Measurements from ENCODE around the gene UBE2F.
A peak's percentile ranks its signal among the peaks of the same experiment; 100 is the strongest.

UBE2F gene

GRCh38 chr2:237966565-237967462 is at the start of gene UBE2F:
Gene UBE2F, plus strand, starts transcription at chr2:237967014. Its CDS starts 6,094 bp downstream, at chr2:237973108.
- peak; percentile 98 for DNase-seq

GRCh38 chr2:237917696-237918374 is 49.0 kb upstream of the UBE2F start:
- no peak for DNase-seq

- DNase-seq = no peak
These were observed 47.2 kb upstream of the UBE2F start for GRCh38 chr2:237919593-237919992.

GRCh38 chr2:237920673-237921072 is 46.1 kb upstream of the UBE2F start:
- no peak for DNase-seq

GRCh38 chr2:237921967-237922492 is 44.8 kb upstream of the UBE2F start:
- DNase-seq = no peak

- peak; percentile 26 for DNase-seq
These were observed 44.0 kb upstream of the UBE2F start for GRCh38 chr2:237922641-237923361.

GRCh38 chr2:237923481-237924163 is 43.2 kb upstream of the UBE2F start:
- peak; percentile 84 for DNase-seq

GRCh38 chr2:237924164-237924534 is 42.7 kb upstream of the UBE2F start:
- no peak for DNase-seq

- DNase-seq = no peak
These were observed 39.7 kb upstream of the UBE2F start for GRCh38 chr2:237927135-237927534.

- no peak for DNase-seq
These were observed 38.8 kb upstream of the UBE2F start for GRCh38 chr2:237927986-237928385.

GRCh38 chr2:237929979-237930378 is 36.8 kb upstream of the UBE2F start:
- no peak for DNase-seq

GRCh38 chr2:237931205-237931721 is 35.6 kb upstream of the UBE2F start:
- no peak for DNase-seq

- DNase-seq = no peak
These were observed 34.1 kb upstream of the UBE2F start for GRCh38 chr2:237932731-237933131.

- DNase-seq = no peak
These were observed 32.6 kb upstream of the UBE2F start for GRCh38 chr2:237934186-237934585.

GRCh38 chr2:237935740-237936452 is 30.9 kb upstream of the UBE2F start:
- no peak for DNase-seq

- no peak for DNase-seq
These were observed 27.6 kb upstream of the UBE2F start for GRCh38 chr2:237939251-237939650.

- no peak for DNase-seq
These were observed 26.0 kb upstream of the UBE2F start for GRCh38 chr2:237940828-237941227.

- no peak for DNase-seq
These were observed 25.6 kb upstream of the UBE2F start for GRCh38 chr2:237941239-237941638.

GRCh38 chr2:237942513-237942899 is 24.3 kb upstream of the UBE2F start:
- no peak for DNase-seq

GRCh38 chr2:237943395-237944094 is 23.3 kb upstream of the UBE2F start:
- no peak for DNase-seq

GRCh38 chr2:237944302-237944701 is 22.5 kb upstream of the UBE2F start:
- DNase-seq = no peak

Data from stimulated activated CD4-positive, alpha-beta T cell treated with anti-CD3 and anti-CD28 coated beads, Interleukin-4, amount 100 ng/mL, for 1 hour (primary cell).